Spleen (tissue), 11 donors: ENCODE measurements around the gene NAPSA. TPM values are rescaled to one million over a fixed set of nuclear protein-coding genes. Genes with fewer than 3 reads are reported as not detected.

Source experiments
- DNase-seq: peaks from one replicate; pipeline ENCODE4 v3.0.0-alpha.2; 2020
- H3K27ac ChIP-seq, 8 donors: fragments of 200-600 bp; sonication (generic) in 7 of 8; 1 replicate in 4 of 8; 2 replicates in 4 of 8; pipeline versions ENCODE4 v1.5.0 to v1.8.0; 2016 to 2021; ENCODE audit warnings: inconsistent platforms in 4 of 8, mild to moderate bottlenecking in 4 of 8, moderate library complexity in 1 of 8
- H3K27me3 ChIP-seq, 7 donors: fragments of 200-600 bp; sonication (generic) in 6 of 7; replicated peaks in 1 of 7; 1 replicate in 4 of 7; 2 replicates in 3 of 7; pipeline versions ENCODE4 v1.5.0 to v1.8.0; 2016 to 2021; ENCODE audit warnings: inconsistent platforms in 3 of 7, mild to moderate bottlenecking in 1 of 7
- H3K36me3 ChIP-seq, 6 donors: fragments of 200-600 bp; sonication (generic) in 5 of 6; 1 replicate in 4 of 6; 2 replicates in 2 of 6; pipeline versions ENCODE4 v1.5.0 to v1.8.0; 2016 to 2021; ENCODE audit warnings: inconsistent platforms in 2 of 6
- H3K4me1 ChIP-seq, 6 donors: fragments of 200-600 bp; sonication (generic) in 5 of 6; 1 replicate in 3 of 6; 2 replicates in 3 of 6; pipeline versions ENCODE4 v1.5.0 to v1.8.0; 2016 to 2021; ENCODE audit warnings: inconsistent platforms in 3 of 6
- H3K4me3 ChIP-seq, 8 donors: fragments of 200-600 bp; sonication (generic) in 7 of 8; 1 replicate in 4 of 8; 2 replicates in 4 of 8; pipeline versions ENCODE4 v1.5.0 to v1.8.0; 2016 to 2021; ENCODE audit warnings: inconsistent platforms in 4 of 8, mild to moderate bottlenecking in 4 of 8, moderate library complexity in 2 of 8
- H3K9me3 ChIP-seq, 8 donors: fragments of 200-600 bp; sonication (generic) in 7 of 8; 1 replicate in 4 of 8; 2 replicates in 4 of 8; pipeline versions ENCODE4 v1.5.0 to v1.8.0; 2016 to 2021; ENCODE audit warnings: inconsistent platforms in 4 of 8
- POLR2A ChIP-seq, 3 donors: fragments of 450-650 bp; IDR thresholded peaks; one replicate each; pipeline ENCODE4 v1.5.1; 2017; ENCODE audit warnings: antibody characterized with exemption in 3 of 3, mild to moderate bottlenecking in 1 of 3
- POLR2AphosphoS5 ChIP-seq, 3 donors: sonication (generic); formaldehyde crosslinking; IDR thresholded peaks; one replicate each; pipeline ENCODE4 v1.5.1; 2017; ENCODE audit warnings: antibody characterized with exemption in 3 of 3
- WGBS, 5 donors: extraction: QIAGEN DNeasy Blood & Tissue Kit in 3 of 5; methylation state at CpG; one replicate each; pipeline versions ENCODE4 v1.1.5 to v1.1.7; 2013 to 2018; 5-methylcytosine and 5-hydroxymethylcytosine counted together
- intact Hi-C: fragments of 100-400 bp; cut with DNase I; formaldehyde crosslinking; loops from one replicate; pipeline ENCODE4 v1.15.0; 2023; ENCODE audit warnings: low total_unique reads
- polyA plus RNA-seq, 3 donors: library from polyadenylated mRNA; stranded (reverse); fragments of 200-250 nt; gene quantifications; one replicate each; pipeline ENCODE4 v1.2.1, GENCODE V29; 2013
- total RNA-seq, 7 donors: library from RNA; depleted of rRNA in 3 of 7; stranded (reverse); fragments of >200 nt in 3 of 7; fragmentation: NEBNext Ultra II Directional in 4 of 7; extraction: Animal tissue kit (Norgen Biotek cat#: 25700) in 4 of 7; gene quantifications; one replicate each; pipeline versions ENCODE4 v1.1.0 to v1.2.1, GENCODE V29; 2016 to 2021
- TF ChIP-seq, protein P1 (sequence below), 11 experiments: fragments of 200-600 bp in 7 of 11; fragments of 450-650 bp in 4 of 11; sonication (generic) in 4 of 11; IDR thresholded peaks in 8 of 11; conservative IDR thresholded peaks in 3 of 11; 1 replicate in 7 of 11; 2 replicates in 4 of 11; pipeline versions ENCODE4 v1.4.0 to v1.8.0; 2016 to 2021; ENCODE audit warnings: antibody characterized with exemption in 11 of 11, inconsistent platforms in 4 of 11, mild to moderate bottlenecking in 1 of 11
- donor health status: healthy with polysubstance abuse.
- donor health status: DM: no; HTN: no; CAD: no; lungs with moderate emphysema.
- donor health status: DM: no; HTN: no; CAD: no.
- donor health status: Bipolar disorder and iron deficiency.
- donor health status: healthy.
- donor health status: DM: no; HTN: no; CAD: no.
- donor health status: DM: yes; HTN: yes; CAD: no.

NAPSA gene
- total and polyA plus RNA-seq, 10 donors, result 1.5 to 6.4 (median 2.7) TPM

- H3K4me1 ChIP-seq, result peaks cover 0 to 18% (median 3%) of the 10 kb centered on the region in 6 donors
- 63 to 69% (median 68%) methylated on average over 15 to 16 of the region's 16 CpGs for WGBS, 5 donors
- intact Hi-C loops, result no loop called here
- no peak for DNase-seq
- no peak overlapping the region for H3K4me3 ChIP-seq
- no peaks in the 10 kb centered on the region for H3K36me3 ChIP-seq
- no peak overlapping the region for H3K27ac ChIP-seq
- peaks cover 0 to 89% (median 39%) of the 10 kb centered on the region in 7 donors for H3K27me3 ChIP-seq
- H3K9me3 ChIP-seq, result peaks cover 0 to 13% (median 0%) of the 10 kb centered on the region in 8 donors
- TF ChIP-seq POLR2A (IDR thresholded peaks at IDR 0.05) (no peak), POLR2AphosphoS5 (IDR thresholded peaks at IDR 0.05) (no peak)
- TF ChIP-seq, protein P1, sequence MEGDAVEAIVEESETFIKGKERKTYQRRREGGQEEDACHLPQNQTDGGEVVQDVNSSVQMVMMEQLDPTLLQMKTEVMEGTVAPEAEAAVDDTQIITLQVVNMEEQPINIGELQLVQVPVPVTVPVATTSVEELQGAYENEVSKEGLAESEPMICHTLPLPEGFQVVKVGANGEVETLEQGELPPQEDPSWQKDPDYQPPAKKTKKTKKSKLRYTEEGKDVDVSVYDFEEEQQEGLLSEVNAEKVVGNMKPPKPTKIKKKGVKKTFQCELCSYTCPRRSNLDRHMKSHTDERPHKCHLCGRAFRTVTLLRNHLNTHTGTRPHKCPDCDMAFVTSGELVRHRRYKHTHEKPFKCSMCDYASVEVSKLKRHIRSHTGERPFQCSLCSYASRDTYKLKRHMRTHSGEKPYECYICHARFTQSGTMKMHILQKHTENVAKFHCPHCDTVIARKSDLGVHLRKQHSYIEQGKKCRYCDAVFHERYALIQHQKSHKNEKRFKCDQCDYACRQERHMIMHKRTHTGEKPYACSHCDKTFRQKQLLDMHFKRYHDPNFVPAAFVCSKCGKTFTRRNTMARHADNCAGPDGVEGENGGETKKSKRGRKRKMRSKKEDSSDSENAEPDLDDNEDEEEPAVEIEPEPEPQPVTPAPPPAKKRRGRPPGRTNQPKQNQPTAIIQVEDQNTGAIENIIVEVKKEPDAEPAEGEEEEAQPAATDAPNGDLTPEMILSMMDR (IDR thresholded peaks at IDR 0.05 in 8 of 11, conservative IDR thresholded peaks at IDR 0.05 in 3 of 11), result no peak
Measured at GRCh38 chr19:50309396-50310125, 55.9 kb downstream of the NAPSA start.

DNA sequence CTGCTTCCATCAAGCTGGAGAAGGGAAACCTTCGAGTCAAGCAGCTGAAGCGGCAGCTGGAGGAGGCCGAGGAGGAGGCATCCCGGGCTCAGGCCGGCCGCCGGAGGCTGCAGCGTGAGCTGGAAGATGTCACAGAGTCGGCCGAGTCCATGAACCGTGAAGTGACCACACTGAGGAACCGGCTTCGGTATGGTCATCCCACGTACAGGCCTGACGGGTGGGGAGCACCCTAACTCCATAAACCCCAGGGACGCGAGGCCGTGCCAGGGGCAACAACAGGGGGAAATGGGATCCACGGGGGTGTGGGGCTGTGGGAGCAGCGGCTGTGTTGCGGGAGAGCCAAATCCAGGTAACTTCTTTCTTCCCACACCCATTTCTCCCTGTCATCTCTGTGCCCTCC is 56.4 kb downstream of the NAPSA start:
- DNase-seq, result no peak
- H3K27ac ChIP-seq, result no peak overlapping the region

More for the DNA sequence above, 56.4 kb downstream of the NAPSA start:
- H3K4me3 ChIP-seq, result no peak overlapping the region
- 82 to 89% (median 86%) methylated on average over 20 to 21 of the region's 21 CpGs for WGBS, 5 donors
- H3K36me3 ChIP-seq, result no peaks in the 10 kb centered on the region
- TF ChIP-seq POLR2A (IDR thresholded peaks at IDR 0.05) (no peak), POLR2AphosphoS5 (IDR thresholded peaks at IDR 0.05) (no peak)
- TF ChIP-seq, protein P1 (IDR thresholded peaks at IDR 0.05 in 8 of 11, conservative IDR thresholded peaks at IDR 0.05 in 3 of 11), result no peak
- intact Hi-C loops, result no loop called here
- peaks cover 0 to 13% (median 0%) of the 10 kb centered on the region in 8 donors for H3K9me3 ChIP-seq
- H3K4me1 ChIP-seq, result peaks cover 0 to 12% (median 3%) of the 10 kb centered on the region in 6 donors
- peaks cover 0 to 86% (median 34%) of the 10 kb centered on the region in 7 donors for H3K27me3 ChIP-seq

Other genes with a start within 250 kb of the NAPSA start
- gene IZUMO2, start 202.4 kb downstream of the NAPSA start, total RNA-seq, result not detected
- not detected for gene IZUMO2, start 202.4 kb downstream of the NAPSA start, polyA plus RNA-seq
- 1 to 10 TPM in 2 of 7 donors, under 1 TPM in 4, not detected in 1; 0.11 to 1.5 (median 0.30) TPM for gene MYH14, start 162.0 kb downstream of the NAPSA start, total RNA-seq
- under 1 TPM; 0.04 to 0.45 (median 0.08) TPM for gene MYH14, start 162.0 kb downstream of the NAPSA start, polyA plus RNA-seq
- 10 to 100 TPM in 2 of 7 donors, 1 to 10 TPM in 5; 2.6 to 20.8 (median 7.1) TPM for gene KCNC3, start 36.3 kb downstream of the NAPSA start, total RNA-seq
- 1 to 10 TPM in 1 of 3 donors, under 1 TPM in 2; 0.72 to 2.6 (median 0.74) TPM for gene KCNC3, start 36.3 kb downstream of the NAPSA start, polyA plus RNA-seq
- 10 to 100 TPM; 59.9 to 96.0 (median 84.8) TPM for gene NR1H2, start 10.8 kb upstream of the NAPSA start, total RNA-seq
- 10 to 100 TPM; 53.1 to 75.5 (median 55.8) TPM for gene NR1H2, start 10.8 kb upstream of the NAPSA start, polyA plus RNA-seq
- 10 to 100 TPM; 26.5 to 39.9 (median 28.2) TPM for gene POLD1, start 18.7 kb upstream of the NAPSA start, total RNA-seq
- 10 to 100 TPM; 50.9 to 66.6 (median 66.5) TPM for gene POLD1, start 18.7 kb upstream of the NAPSA start, polyA plus RNA-seq
- 10 to 100 TPM; 22.1 to 76.6 (median 34.4) TPM for gene SPIB, start 53.3 kb upstream of the NAPSA start, total RNA-seq
- gene SPIB, start 53.3 kb upstream of the NAPSA start, polyA plus RNA-seq, result 10 to 100 TPM; 55.5 to 90.5 (median 86.1) TPM
- gene MYBPC2, start 67.3 kb upstream of the NAPSA start, total RNA-seq, result 1 to 10 TPM in 1 of 7 donors, under 1 TPM in 4, not detected in 2; 0.28 to 1.5 (median 0.40) TPM
- gene MYBPC2, start 67.3 kb upstream of the NAPSA start, polyA plus RNA-seq, result 1 to 10 TPM in 1 of 3 donors, under 1 TPM in 2; 0.33 to 1.7 (median 0.45) TPM
- gene EMC10, start 110.9 kb upstream of the NAPSA start, total RNA-seq, result 10 to 100 TPM; 53.0 to 72.6 (median 62.5) TPM
- 10 to 100 TPM; 31.0 to 61.1 (median 50.5) TPM for gene EMC10, start 110.9 kb upstream of the NAPSA start, polyA plus RNA-seq
- gene GARIN5A, start 111.2 kb upstream of the NAPSA start, total RNA-seq, result under 1 TPM in 1 of 7 donors, not detected in 6; 0.61 TPM
- gene GARIN5A, start 111.2 kb upstream of the NAPSA start, polyA plus RNA-seq, result 1 to 10 TPM in 1 of 3 donors, under 1 TPM in 2; 0.42 to 1.4 (median 0.48) TPM
- 10 to 100 TPM; 21.4 to 32.1 (median 29.0) TPM for gene JOSD2, start 145.6 kb upstream of the NAPSA start, total RNA-seq
- gene JOSD2, start 145.6 kb upstream of the NAPSA start, polyA plus RNA-seq, result 10 to 100 TPM; 39.2 to 54.3 (median 42.4) TPM
- not detected for gene ASPDH, start 148.3 kb upstream of the NAPSA start, total RNA-seq
- gene ASPDH, start 148.3 kb upstream of the NAPSA start, polyA plus RNA-seq, result not detected
- gene LRRC4B, start 202.8 kb upstream of the NAPSA start, total RNA-seq, result 1 to 10 TPM in 4 of 7 donors, under 1 TPM in 3; 0.20 to 2.3 (median 1.0) TPM
- gene LRRC4B, start 202.8 kb upstream of the NAPSA start, polyA plus RNA-seq, result 1 to 10 TPM in 1 of 3 donors, under 1 TPM in 2; 0.30 to 1.0 (median 0.90) TPM